ENCODE data around the gene LPCAT3.
"Not testable (repeated sequence)": the region's sequence is repeated elsewhere in the genome, so short reads cannot be mapped to it uniquely, and the experiment has no call there.

DNA sequence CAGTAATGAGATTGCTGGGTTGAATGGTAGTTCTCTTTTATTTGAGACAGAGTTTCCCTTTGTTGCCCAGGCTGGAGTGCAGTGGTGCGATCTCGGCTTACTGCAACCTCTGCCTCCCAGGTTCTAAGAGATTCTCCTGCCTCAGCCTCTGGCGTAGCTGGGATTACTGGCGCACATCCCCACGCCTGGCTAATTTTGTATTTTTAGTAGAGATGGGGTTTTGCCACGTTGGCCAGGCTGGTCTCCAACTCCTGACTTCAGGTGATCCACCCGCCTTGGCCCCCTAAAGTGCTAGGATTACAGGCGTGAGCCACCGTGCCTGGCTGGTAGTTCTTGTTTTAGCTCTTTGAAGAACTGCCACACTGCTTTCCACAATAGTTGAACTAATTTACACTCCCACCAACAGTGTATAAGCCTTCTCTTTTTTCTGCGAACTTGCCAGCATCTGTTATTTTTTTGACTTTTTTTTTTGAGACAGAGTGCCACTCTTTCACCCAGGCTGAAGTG is 31.2 kb upstream of the LPCAT3 start:
- TF ChIP-seq POLR2A (IDR thresholded peaks at IDR 0.05) = not testable (repeated sequence)
- TF ChIP-seq, protein P1, sequence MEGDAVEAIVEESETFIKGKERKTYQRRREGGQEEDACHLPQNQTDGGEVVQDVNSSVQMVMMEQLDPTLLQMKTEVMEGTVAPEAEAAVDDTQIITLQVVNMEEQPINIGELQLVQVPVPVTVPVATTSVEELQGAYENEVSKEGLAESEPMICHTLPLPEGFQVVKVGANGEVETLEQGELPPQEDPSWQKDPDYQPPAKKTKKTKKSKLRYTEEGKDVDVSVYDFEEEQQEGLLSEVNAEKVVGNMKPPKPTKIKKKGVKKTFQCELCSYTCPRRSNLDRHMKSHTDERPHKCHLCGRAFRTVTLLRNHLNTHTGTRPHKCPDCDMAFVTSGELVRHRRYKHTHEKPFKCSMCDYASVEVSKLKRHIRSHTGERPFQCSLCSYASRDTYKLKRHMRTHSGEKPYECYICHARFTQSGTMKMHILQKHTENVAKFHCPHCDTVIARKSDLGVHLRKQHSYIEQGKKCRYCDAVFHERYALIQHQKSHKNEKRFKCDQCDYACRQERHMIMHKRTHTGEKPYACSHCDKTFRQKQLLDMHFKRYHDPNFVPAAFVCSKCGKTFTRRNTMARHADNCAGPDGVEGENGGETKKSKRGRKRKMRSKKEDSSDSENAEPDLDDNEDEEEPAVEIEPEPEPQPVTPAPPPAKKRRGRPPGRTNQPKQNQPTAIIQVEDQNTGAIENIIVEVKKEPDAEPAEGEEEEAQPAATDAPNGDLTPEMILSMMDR (IDR thresholded peaks at IDR 0.05) = not testable (repeated sequence)
